ENCODE measurements around the gene KIR3DL3.
"Not testable (repeated sequence)": the region's sequence is repeated elsewhere in the genome, so short reads cannot be mapped to it uniquely, and the experiment has no call there.

The KIR3DL3 gene

GRCh38 chr19:54729416-54730188 is 5.4 kb downstream of the KIR3DL3 start:
- DNase-seq (ENCODE audit: extremely low read depth in 1 of 2, low read depth in 1 of 2), result no peak

DNA sequence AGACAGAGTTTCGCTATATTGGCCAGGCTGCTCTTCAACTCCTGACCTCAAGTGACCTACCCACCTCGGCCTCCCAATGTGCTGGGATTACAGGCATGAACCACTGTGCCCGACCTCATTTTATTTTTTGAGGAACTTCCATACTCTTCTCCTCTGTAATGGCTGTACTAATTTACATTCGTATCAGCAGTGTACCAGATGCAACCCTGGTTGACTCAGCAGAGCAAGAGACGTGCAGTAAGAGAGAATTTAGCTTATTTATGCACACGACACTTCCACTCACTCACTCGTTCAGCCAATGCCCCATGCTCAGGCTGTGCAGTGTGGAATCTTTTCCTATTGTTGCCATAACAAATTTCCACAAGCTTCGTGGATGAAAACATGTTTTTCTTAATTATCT is 6.9 kb downstream of the KIR3DL3 start:
- no peak for DNase-seq (ENCODE audit: extremely low read depth in 1 of 2, low read depth in 1 of 2)

DNA sequence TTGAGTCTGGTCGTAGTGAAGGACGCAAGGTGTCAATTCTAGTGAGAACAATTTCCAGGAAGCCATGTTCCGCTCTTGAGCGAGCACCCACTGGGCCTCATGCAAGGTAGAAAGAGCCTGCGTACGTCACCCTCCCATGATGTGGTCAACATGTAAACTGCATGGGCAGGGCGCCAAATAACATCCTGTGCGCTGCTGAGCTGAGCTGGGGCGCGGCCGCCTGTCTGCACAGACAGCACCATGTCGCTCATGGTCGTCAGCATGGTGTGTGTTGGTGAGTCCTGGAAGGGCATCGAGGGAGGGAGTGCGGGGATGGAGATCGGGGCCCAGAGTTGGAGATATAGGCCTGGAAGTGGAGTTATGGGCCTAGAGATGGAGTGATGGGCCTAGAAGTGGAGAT is 14.1 kb downstream of the KIR3DL3 start, which contains the start of gene KIR2DL3:
TSS of gene KIR2DL3 (plus strand) at position 208 of the 400 bp plus-strand sequence. CDS start at position 241, 33 bp downstream.
- not testable (repeated sequence) for DNase-seq (ENCODE audit: extremely low read depth in 1 of 2, low read depth in 1 of 2)

GRCh38 chr19:54738715-54739114 is 14.5 kb downstream of the KIR3DL3 start:
- DNase-seq (ENCODE audit: extremely low read depth in 1 of 2, low read depth in 1 of 2), result no peak

DNA sequence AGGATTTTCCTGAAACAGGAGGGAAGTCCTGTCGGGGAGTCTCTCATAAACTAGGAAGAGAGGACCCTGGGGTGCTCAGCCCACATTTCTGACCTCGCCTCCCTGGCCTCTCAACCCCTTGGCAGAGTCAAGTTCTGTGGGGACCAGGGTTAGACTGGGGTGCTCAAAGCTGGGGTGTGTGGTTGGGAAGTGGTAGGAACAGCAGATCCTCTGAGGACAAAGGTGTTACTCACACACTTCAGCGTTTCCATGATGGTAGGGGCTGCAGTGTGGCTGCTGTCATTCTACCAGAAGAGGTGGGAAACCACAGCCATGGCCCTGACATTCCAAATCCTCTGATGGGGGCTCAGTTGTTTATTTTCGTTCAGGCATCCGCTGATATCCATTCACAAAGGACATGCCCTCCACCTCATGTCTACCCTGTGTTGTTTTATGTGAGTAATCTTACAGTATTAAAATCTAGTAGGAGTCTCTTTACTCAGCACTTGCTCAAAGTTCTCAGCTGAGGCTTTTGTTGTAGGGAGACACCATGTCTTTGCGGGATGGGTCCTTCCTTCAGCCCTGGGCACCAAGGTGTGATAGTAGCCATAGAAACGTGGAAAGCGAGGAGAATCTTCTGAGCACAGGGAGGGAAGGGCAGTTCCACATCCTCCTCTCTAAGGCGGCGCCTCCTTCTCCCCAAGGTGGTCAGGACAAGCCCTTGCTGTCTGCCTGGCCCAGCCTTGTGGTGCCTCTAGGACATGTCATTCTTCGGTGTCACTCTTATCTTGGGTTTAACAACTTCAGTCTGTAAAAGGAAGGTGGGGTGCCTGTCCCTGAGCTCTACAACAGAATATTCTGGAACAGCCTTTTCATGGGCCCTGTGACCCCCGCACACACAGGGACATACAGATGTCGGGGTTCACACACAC is 15.6 kb downstream of the KIR3DL3 start:
- no peak for DNase-seq (ENCODE audit: extremely low read depth in 1 of 2, low read depth in 1 of 2)

GRCh38 chr19:54741950-54742349 is 17.7 kb downstream of the KIR3DL3 start:
- not testable (repeated sequence) for DNase-seq (ENCODE audit: extremely low read depth in 1 of 2, low read depth in 1 of 2)

DNA sequence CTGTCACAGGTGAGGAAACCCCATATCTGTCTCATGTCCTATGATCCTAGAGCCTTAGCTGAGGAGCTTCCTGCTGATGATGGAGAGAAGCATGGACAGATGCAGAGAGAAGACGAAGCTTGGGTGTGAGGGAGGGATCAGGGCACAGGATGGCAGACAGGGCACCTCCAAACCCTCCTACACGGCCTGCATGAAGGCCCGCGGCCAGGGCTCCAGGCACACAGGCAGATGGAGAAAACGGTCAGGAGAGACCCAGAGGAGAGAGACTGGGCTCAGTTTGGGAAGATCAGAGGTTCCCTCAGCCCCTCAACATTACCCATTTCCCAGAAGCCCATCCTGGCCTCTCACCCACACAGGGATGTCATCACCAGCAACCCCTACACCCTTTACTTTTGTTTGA is 19.8 kb downstream of the KIR3DL3 start:
- DNase-seq (ENCODE audit: extremely low read depth in 1 of 2, low read depth in 1 of 2), result not testable (repeated sequence)

GRCh38 chr19:54747614-54748322 is 23.5 kb downstream of the KIR3DL3 start:
- not testable (repeated sequence) for DNase-seq (ENCODE audit: extremely low read depth in 1 of 2, low read depth in 1 of 2)

DNA sequence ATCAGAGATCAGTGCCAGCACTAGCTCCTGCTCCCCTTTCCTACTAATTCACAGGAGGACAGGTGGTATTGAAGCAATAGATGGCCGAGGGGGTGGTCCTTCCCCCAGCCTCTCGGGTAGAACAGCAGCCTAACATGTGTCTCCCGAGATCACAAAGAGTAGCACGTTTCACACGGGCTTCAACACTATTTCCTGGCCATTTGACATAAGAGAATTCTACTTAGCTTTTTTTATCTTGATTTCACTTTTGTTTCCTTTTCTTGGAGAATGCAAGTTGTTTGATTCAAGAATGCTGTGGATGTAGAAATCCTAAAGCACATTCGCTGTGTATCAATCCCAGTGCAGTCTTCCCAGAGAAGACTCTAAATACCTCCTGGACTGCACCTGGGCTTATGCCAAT is 26.0 kb downstream of the KIR3DL3 start:
- not testable (repeated sequence) for DNase-seq (ENCODE audit: extremely low read depth in 1 of 2, low read depth in 1 of 2)

GRCh38 chr19:54756204-54757110 is 32.2 kb downstream of the KIR3DL3 start:
- not testable (repeated sequence) for DNase-seq (ENCODE audit: extremely low read depth in 1 of 2, low read depth in 1 of 2)

DNA sequence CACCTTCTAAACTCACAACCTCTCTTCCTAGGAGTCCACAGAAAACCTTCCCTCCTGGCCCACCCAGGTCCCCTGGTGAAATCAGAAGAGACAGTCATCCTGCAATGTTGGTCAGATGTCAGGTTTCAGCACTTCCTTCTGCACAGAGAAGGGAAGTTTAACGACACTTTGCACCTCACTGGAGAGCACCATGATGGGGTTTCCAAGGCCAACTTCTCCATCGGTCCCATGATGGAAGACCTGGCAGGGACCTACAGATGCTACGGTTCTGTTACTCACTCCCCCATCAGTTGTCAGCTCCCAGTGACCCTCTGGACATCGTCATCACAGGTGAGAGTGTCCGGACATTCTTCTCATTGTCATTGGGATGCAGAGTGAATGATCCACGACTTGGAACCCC is 34.3 kb downstream of the KIR3DL3 start:
- DNase-seq (ENCODE audit: extremely low read depth in 1 of 2, low read depth in 1 of 2), result not testable (repeated sequence)

DNA sequence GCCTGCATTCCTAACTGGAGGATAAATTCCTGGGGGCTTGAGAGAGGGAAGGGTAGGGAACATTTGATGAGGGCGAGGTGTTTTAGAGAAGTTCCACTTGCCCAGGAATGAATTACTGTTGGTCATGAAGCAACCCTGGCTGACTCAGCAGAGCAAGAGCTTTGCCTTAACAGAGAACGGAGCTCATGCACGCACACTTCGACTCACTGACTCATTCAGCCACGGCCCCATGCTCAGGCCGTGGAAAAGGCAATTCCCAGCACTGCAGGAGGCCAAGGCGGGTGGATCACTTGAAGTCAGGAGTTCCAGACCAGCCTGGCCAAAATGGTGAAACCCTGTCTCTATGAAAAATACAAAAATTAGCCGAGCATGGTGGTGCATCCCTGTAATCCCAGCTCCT is 40.0 kb downstream of the KIR3DL3 start:
- not testable (repeated sequence) for DNase-seq (ENCODE audit: extremely low read depth in 1 of 2, low read depth in 1 of 2)

GRCh38 chr19:54766464-54766863 is 42.2 kb downstream of the KIR3DL3 start:
- DNase-seq (ENCODE audit: extremely low read depth in 1 of 2, low read depth in 1 of 2), result not testable (repeated sequence)

DNA sequence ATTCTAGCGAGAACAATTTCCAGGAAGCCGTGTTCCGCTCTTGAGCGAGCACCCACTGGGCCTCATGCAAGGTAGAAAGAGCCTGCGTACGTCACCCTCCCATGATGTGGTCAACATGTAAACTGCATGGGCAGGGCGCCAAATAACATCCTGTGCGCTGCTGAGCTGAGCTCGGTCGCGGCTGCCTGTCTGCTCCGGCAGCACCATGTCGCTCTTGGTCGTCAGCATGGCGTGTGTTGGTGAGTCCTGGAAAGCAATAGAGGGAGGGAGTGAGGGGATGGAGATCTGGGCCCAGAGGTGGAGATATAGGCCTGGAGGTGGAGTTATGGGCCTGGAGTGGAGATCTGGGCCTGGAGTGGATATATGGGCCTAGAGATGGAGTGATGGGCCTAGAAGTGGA is 45.4 kb downstream of the KIR3DL3 start, which contains the start of gene KIR2DL1:
TSS of gene KIR2DL1 (plus strand) at position 148 of the 400 bp plus-strand sequence. CDS start at position 206, 58 bp downstream.
- DNase-seq (ENCODE audit: extremely low read depth in 1 of 2, low read depth in 1 of 2), result not testable (repeated sequence)

DNA sequence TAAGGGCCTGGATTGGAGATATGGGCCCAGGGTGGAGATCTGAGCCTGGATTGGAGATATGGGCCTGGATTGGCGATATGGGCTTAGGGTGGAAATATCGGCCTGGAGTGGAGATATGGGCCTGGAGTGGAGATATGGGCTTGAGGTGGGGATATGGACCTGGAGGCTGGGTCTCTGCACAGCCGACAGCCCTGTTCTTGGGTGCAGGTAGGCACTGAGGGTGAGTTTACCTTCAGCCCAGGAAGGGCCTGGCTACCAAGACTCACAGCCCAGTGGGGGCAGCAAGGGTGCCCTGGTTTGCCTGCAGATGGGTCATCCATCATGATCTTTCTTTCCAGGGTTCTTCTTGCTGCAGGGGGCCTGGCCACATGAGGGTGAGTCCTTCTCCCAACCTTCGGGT is 46.3 kb downstream of the KIR3DL3 start:
- not testable (repeated sequence) for DNase-seq (ENCODE audit: extremely low read depth in 1 of 2, low read depth in 1 of 2)

DNA sequence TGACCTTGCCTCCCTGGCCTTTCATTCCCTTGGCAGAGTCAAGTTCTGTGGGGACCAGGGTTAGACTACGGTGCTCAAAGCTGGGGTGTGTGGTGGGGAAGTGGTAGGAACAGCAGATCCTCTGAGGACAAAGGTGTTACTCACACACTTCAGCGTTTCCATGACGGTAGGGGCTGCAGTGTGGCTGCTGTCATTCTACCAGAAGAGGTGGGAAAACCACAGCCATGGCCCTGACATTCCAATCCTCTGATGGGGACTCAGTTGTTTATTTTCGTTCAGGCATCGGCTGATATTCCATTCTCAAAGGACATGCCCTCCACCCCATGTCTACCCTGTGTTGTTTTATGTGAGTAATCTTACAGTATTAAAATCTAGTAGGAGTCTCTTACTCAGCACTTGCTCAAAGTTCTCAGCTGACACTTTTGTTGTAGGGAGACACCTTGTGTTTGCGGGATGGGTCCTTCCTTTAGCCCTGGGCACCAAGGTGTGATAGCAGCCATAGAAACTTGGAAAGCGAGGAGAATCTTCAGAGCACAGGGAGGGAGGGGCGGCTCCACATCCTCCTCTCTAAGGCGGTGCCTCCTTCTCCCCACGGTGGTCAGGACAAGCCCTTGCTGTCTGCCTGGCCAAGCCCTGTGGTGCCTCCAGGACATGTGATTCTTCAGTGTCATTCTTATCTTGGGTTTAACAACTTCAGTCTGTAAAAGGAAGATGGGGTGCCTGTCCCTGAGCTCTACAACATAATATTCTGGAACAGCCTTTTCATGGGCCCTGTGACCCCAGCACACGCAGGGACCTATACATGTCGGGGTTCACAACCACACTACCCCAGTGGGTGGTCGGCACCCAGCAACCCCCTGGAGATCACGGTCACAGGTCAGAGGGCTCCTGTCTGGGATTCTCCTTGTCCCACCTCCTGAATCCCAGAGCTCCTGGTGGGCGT is 47.0 kb downstream of the KIR3DL3 start:
- DNase-seq (ENCODE audit: extremely low read depth in 1 of 2, low read depth in 1 of 2), result not testable (repeated sequence)

- DNase-seq (ENCODE audit: extremely low read depth in 1 of 2, low read depth in 1 of 2), result not testable (repeated sequence)
Measured at GRCh38 chr19:54772666-54773065, 48.4 kb downstream of the KIR3DL3 start.

DNA sequence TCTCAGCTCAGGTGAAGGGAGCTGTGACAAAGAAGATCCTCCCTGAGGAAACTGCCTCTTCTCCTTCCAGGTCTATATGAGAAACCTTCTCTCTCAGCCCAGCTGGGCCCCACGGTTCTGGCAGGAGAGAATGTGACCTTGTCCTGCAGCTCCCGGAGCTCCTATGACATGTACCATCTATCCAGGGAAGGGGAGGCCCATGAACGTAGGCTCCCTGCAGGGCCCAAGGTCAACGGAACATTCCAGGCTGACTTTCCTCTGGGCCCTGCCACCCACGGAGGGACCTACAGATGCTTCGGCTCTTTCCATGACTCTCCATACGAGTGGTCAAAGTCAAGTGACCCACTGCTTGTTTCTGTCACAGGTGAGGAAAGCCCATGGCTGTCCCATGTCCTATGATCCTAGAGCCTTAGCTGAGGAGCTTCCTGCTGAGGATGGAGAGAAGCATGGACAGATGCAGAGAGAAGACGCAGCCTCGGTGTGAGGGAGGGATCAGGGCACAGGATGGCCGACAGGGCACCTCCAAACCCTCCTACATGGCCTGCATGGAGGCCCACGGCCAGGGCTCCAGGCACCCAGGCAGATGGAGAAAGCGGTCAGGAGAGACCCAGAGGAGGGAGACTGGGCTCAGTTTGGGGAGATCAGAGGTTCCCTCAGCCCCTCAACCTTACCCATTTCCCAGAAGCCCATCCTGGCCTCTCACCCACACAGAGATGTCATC is 51.0 kb downstream of the KIR3DL3 start:
- not testable (repeated sequence) for DNase-seq (ENCODE audit: extremely low read depth in 1 of 2, low read depth in 1 of 2)

All from activated CD8-positive, alpha-beta memory T cell treated with anti-CD3 and anti-CD28 coated beads for 1 hour (primary cell).